DMS153 (cell line): ENCODE results near the gene NEGR1.

Source experiments
- DNase-seq: peaks from one replicate; lab custom pipeline; 2025; lab: John Stamatoyannopoulos, UW

The NEGR1 gene

DNA sequence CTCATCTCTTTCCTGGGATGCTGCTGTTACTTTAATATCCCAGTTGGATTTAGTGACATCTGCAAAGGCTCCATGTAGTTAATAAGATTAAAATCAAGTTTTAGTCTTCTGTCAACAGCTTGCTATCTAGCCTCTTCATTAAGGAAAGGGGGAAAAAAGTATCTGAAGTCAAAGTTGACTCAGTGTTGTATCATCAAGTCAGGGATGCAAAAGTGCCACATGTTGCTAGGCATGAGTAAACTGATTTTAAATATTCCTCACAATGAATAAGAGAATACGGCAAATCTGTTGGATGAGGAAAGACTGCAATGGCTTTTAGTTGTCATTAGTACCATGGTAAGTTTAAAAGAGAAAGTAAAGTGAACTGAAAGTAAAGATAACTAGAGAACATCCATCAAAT, 818.3 kb downstream of the NEGR1 start:
- DNase-seq: no peak

DNA sequence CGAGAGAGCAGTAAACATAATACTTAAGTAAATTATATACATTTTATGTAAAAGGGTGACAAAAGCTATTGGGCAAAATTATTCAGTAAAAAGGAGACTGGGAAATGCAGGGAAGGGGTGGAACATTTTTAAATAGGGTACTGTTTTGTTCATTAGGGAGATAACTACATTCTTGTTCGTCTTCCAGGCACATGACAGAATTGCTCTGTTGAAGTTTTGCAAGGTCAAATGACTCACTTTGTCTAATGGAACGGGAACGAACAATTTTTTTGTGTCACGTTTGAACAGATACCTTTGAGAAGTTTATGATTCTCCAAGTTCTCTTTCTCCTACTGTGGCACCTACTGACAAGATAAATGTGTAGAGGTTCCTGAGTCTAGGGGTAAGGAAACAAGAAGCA, 819.2 kb downstream of the NEGR1 start:
- no peak for DNase-seq

DNA sequence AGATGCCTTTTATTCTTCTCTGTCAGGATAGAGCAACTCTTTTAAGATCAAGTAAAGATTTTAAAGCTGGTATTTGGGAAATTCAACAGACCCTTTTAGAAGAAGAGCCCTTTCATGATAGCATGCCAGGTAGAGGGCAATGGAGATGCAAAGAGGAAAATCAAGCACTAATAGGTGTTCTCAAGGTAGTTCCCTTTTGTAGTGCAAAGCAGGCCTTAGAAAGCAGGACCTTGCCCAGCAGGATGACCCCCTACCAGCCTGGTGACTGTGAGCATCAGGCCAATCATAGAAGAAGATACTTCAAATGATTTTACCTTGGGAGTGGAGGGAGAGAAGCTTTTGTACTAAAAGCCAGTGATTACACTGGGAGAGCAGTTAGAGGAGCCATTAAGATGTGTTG, 820.1 kb downstream of the NEGR1 start:
- DNase-seq: no peak

DNA sequence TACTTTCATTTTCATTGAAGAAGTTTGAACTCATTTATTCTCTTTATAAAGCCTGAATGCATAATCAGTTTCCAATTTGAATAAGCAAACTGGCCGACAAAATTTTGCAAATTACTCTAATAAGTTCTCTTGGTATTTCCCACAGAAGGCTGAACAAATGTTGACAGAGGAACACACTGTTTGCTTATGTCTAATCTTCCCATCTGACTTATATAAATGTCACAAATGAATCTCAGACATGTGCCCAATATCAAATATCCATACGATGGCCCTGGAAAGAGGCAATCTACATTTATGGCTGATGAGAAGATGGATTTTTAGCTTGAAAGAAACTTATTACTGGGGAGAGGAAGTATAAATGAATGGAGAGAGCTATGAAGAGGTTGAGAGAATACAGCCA, 820.9 kb downstream of the NEGR1 start:
- DNase-seq: peak; percentile 1

DNA sequence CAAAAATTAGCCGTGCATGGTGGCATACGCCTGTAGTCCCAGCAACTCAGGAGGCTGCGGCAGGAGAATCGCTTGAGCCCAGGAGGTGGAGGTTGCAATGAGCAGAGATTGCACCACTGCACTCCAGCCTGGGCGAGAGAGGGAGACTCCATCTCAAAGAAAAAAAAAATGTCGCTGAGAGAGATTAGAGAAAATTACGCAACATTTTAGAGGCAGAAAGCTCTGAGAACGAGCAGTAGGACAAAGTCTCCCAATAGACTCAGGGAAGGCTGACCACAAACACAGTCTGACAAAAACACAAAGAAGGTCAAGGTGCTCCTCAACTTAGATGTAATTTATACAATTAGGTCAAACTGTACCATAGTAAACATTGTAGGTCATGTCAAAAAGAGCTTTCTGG, 833.9 kb downstream of the NEGR1 start:
- DNase-seq: no peak

DNA sequence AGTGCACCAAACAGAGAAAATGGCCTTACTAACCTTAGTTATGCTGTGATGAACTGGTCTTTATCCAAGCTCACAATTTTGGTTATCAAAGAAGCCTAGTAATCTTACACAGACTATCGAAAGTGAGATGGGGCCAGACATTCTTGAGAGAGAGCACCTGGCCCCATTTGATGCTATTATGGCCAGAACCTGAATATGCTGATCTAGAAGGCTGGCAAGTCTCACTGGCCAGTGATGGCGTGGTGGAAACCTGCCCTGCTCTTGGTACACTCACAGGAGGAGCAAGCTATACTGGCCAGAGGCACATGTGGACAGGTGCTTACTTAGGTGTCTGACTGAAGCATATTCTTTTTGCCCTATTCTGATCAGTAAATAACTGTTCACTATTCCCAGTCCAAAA, 843.7 kb downstream of the NEGR1 start:
- no peak for DNase-seq

DNA sequence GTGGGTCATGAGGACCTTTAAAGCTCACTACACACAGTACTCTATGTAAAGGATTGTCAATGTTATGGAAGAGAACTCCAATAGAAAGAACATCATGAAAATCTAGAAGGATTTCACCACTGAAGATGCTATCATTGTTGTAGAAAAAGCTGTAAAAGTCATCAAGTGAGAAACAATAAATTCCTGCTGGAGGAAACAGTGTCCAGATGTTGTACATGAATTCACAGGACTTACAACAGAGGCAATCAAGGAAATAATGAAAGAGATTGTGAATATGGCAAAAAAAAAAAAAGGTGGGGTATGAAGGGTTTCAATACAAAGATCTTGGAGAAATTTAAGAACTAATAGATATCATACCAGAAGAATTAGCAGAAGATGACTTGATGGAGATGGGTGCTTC, 846.4 kb downstream of the NEGR1 start:
- DNase-seq: no peak

DNA sequence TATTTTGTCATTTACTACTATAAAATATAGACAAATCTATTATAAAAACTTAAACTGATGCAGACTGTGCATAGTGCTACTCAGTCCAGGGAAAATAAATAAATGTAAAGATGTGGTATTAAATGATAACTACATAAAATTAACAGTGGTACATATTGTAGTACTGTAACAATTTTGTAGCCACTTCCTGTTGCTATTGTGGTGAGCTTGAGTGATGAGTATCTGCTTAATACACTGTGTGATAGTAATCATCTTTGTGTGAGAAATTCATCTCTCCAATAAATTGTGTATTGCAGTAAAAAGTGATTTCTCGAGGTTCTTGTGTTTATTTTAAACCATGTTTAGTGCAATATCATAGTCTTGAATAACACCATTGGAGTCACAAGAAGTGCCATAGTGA, 848.1 kb downstream of the NEGR1 start:
- no peak for DNase-seq

DNA sequence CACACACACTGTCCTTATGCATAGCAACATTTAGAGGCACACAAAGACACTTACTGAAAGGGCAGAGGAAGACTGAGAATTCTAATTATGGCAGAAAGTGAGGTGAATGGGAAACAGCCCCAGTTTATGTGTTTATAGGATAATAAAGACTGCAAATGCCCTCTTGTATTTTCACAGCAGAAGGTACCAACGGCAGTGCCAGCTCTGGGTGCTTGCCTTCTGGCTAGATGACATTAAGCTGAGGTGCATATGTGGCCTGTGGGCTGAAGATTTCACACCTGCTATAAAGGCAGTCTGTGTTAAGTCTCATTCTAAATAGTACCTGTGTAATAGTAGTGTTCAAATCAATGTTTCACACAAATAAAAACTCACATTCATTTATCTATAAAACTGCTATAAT, 854.3 kb downstream of the NEGR1 start:
- peak; percentile 47 for DNase-seq

DNA sequence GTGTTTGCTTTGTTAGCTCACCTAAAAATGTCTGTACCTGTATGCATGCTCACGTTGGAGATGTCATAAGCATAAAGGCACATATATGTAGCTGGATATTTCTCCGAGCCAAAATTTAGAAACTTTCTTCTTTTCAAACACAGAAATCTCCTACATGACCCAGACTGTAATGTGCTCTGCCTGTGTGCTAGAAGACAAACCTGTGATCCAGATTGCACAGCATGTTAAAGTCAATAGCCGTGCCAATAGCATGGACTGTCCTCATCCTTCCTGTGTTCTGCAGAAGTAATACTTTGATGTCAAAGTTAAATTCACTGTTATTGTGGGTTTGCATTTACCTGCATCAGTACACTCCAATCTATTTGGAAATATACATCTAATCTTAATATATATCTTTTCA, 855.3 kb downstream of the NEGR1 start:
- DNase-seq: no peak

DNA sequence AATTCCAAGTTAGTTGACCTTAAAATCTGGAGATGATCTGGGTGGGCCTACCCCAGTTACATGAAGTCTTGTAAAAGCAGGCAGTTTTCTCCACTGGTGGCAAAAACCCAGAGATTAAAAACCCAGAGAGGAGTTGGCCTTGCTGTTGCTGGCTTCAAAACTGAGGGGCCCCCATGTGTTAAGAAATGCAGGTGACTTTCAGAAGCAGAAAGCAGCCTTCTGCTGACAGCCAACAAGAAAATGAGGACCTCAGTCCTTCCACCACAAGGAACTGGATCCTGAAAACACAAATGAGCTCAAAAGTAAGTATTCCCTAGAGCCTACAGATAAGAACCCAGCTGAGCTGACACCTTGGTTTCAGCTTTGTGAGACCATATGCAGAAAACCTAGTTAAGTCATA, 857.8 kb downstream of the NEGR1 start:
- DNase-seq: no peak

DNA sequence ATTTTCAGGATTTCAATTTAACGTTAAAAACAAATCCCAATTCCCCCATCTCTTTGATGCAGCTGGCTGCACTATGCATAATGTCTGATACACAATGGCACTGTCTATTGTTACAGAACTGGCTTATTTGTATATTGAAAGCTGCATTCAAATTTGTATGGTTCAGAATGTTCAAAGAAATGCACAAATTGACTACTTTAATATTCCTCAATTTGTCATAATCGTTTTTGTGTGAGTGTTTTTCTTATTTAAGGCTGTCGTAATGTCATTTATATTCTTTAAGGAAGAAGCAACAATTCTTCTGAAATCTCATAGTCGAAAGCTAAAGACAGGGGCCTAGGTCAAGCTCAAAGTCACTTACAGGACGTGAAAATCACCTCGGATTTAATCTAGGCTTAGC, 860.1 kb downstream of the NEGR1 start:
- DNase-seq: no peak

DNA sequence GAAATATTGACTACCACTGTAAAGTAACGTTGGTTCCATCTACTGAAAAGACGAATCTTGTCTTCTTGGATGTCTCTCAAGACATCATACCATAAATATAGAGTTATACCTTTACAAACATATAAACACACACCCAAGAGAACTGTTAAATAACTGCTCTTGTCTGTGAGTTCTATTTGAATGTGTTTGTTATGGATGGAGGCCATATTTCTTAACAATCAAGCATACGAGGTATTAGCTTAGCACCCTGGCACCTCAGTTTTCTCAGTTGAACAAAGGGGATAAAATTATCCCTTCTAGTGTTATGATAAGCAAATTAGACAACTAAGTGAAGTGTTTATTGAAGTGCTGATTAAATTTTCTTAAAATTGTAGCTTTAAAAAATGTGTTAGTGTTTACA, 864.9 kb downstream of the NEGR1 start:
- DNase-seq: peak; percentile 17

DNA sequence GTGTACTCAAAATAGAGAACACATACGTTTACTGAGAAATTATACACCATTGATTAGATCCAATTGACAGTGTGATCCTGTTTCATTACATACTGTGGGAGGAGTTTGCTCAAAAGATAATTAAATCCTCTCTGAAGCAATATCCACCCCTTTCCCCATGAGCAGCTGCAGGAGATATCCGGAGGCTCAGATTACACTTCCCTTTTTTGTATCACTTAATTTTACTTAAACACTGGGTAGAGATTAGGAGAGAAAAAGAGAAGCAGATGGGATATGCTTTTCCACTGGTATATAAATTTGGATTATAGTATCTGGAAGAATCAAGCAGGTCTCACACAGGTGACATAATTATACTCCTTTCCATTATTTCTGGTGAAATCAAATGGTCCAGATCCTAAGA, 868.2 kb downstream of the NEGR1 start:
- DNase-seq: peak; percentile 64

DNA sequence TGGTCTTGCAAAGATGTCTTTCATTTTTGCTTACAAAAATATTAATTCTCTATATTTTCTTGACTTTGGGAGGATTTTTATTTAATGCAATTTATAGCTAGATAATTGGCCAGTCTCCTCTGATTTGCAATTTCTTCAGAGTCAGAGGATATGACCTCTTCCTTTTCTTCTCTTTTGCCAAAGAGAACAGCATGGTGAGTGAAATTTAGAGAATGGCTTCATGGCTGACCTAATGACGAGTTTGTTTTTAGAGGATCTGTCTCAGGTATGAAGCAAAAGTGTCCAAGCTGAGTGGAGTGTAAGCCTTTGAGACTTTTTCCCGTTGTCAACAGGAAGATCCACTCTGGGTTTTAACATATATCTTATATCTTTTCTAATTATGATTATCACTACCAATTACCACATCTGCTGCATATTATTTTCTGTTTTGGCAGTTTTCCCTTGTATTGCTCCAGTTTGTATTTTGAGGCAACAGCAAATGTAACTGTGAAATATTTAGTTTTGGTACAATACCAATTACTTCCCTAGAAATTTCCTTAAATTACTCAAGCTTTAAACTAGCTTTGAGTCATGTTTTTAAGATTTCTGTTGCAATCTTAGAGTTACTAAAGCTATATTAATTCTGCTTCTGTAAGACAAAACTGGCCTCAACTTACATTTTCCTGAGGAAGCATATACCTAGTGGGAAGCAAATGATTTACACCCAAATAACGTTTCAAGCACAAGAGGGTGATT, 868.7 kb downstream of the NEGR1 start:
- DNase-seq: no peak

DNA sequence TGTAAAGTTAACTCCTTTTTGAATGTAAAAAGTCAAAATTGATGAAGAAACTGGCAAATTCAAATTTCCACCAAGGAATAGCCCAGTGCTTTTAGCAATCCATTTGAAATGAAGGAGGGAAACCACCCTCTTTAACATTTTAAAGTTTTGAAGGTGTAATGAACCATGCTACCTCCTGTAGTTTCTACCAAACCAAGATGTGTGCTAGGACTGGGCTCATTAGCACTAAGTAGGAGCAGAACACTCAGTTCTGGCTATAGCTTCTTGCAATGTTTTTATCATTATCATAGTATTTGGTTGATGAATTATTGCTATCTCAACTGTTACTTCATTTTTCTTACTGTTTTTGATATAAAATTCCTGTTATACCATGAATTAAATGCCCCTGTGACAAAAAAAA, 882.3 kb downstream of the NEGR1 start:
- no peak for DNase-seq

DNA sequence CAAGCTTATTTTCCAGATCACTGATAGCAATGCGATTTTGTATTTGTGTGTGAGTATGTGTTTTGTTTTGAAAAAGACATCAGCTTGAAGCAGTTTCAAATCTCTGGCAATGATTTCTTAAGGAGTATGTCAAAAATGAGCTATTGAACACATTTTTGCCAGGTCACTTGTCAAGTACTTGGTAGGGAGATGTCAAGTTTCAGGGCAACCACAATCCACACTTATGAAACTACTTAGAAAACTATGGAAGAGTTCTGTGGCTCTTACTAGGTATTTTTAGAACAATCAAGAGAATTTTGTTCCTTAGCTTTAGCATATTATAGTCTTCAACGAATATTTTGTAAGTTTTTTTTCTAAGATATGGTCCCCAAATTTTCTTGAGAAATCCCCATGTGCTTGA, 882.7 kb downstream of the NEGR1 start:
- no peak for DNase-seq

DNA sequence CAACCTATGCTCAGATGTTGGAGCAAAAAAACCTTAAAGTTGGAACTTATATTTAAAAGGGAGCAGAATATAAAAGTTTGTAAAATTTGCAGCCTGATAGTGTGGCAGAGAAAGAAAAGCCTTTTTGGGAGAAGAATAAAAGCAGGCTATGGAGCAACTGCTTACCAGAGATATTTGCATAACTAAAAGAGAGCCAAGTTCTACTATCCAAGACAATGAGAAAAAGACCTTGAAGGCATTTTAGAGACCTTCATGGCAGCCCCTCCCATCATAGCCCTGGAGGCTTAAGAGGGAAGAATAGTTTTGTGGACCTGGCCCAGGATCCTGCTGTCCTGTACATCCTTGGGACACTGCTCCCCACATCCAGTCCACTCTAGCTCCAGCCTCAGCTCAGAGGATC, 889.0 kb downstream of the NEGR1 start:
- DNase-seq: no peak

DNA sequence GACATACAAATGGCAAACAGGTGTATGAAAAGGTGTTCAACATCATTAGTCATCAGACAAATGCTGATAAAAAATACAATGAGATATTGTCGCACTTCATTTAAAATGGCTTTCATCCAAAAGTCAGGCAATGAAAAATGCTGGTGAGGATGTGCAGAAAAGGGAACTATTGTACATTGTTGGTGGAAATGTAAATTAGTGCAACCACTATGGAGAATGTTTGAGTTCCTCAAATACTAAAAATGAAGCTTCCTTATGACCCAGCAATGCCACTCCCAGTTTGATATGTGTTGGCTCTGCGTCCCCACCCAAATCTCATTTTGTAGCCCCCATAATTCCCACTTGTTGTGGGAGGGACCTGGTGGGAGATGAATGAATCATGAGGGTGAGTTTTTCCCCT, 891.8 kb downstream of the NEGR1 start:
- no peak for DNase-seq

DNA sequence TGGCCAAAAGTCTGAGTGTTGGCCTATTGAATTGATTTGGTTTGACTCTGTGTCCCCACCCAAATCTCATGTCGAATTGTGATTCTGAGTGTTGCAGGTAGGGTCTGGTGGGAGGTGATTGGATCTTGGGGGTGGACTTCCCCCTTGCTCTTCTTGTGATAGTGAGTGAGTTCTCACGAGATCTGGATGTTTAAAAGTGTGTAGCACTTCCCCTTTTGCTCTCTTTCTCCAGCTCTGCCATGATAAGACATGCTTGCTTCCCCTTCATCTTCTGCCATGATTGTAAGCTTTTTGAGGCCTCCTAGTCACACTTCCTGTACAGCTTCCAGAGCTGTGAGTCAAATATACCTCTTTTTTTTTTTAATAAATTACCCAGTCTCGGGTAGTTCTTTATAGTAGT, 904.5 kb downstream of the NEGR1 start:
- DNase-seq: no peak

DNA sequence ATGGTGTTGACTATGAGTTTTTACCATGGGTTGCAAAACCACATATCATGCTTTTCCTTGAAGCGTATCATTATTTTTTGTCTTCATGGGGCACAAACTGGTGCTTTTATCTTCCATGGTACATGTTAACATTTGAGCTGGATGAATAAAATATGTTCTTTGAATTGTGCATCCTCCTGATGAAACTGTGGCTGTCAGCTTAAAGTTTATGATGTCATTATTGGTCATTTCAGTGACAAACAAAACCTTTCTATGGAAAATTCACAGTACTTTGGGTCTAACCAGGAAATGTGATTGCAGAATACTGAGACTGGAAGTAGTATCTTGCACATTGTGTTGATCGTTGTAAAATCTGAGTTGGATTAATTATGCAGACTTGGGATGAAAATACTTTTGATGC, 909.8 kb downstream of the NEGR1 start:
- no peak for DNase-seq

DNA sequence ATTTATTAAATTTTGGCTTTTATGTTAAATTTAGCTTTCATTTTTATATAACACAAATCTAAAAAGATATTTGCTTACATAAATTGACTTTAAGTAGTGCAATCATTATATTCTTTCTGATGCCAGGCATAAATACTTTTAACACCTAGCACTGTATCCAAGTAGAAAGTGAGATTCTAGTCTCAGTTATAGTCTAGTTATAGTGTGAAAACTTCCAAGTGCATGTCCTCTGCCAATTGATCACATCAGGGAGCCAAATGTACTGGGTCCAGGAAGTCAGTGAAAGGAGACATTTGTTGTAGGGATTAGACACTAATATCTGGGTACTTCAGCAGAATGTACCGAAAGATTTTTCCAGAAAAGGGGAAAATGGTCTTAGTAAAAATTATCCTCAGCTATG, 910.8 kb downstream of the NEGR1 start:
- DNase-seq: no peak

DNA sequence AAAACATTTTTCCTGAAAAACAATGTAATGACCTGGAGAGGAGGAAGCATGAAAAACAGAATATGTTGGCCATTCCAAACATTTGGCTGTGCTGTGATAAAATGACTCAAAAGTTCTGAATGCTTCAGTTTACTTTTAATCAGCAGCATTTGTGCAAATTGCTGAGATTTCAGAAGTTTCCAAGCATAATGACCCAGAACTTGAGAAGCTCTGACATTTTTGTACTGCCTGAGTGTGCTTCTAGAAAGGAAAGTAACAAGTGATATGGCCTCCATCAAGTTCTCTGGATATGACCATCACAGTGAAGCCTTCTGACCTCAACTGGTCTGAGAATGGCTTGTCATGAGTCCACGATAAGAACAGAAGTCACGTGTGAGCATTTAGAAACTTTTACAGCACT, 918.1 kb downstream of the NEGR1 start:
- DNase-seq: no peak

DNA sequence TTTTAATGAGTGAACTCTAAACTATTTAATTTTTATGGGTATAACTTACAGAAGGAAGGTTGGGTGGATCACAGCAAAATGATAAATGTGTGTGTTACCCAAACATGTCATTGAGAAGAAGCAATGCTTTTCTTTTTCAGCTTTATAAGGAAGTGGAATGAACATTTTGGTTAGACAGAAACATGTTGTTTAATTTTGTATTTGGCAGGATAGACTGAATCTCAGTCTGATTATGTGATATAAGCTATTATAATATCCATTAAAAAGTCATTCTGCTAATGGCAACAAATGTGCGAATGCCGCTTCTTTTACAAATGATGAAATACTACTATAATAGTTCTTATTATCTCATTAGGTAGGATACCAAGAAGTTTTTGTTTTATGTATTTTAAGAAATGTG, 919.6 kb downstream of the NEGR1 start:
- DNase-seq: no peak

DNA sequence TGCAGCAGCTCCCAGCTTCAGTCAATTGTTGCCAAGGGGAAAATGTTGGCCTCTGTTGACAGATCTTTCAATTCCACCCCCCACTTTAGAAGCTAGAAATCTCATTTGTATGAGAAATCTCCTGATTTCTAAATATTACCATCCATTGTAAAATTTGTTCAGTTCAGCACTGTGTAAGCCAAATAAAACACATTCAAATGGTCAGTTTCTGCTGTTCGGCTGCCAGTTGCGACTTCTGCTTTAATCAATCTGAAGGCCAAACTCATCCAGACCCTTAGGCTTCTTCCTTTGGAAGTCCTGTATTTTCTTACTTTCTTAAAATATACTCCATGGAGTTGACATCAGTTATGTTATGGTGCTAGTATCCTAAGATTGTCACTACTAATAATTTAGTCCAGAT, 920.3 kb downstream of the NEGR1 start:
- DNase-seq: no peak
